Urinary bladder (tissue), 4 donors: Measurements from ENCODE around the gene ADH6. TPM values are rescaled to one million over a fixed set of nuclear protein-coding genes. Genes with fewer than 3 reads are reported as not detected.
"Not testable (repeated sequence)": the region's sequence is repeated elsewhere in the genome, so short reads cannot be mapped to it uniquely, and the experiment has no call there.

Experiments used
- DNase-seq: peaks from one replicate; pipeline ENCODE4 v3.0.0-alpha.2; 2015; ENCODE audit errors: extremely low spot score
- H3K27ac ChIP-seq: one replicate; pipeline ENCODE4 v1.5.1; 2013; ENCODE audit warnings: low read depth, mild to moderate bottlenecking, moderate library complexity
- H3K36me3 ChIP-seq: one replicate; pipeline ENCODE4 v1.6.1; 2013; ENCODE audit warnings: mild to moderate bottlenecking, moderate library complexity; ENCODE audit not compliant: insufficient read depth
- H3K4me1 ChIP-seq: one replicate; pipeline ENCODE4 v1.6.1; 2013; ENCODE audit warnings: mild to moderate bottlenecking, moderate library complexity; ENCODE audit not compliant: insufficient read depth
- H3K4me3 ChIP-seq: one replicate; pipeline ENCODE4 v1.5.1; 2013; ENCODE audit warnings: low read depth, low read length
- WGBS: extraction: QIAGEN DNeasy Blood & Tissue Kit; methylation state at CpG from one replicate; pipeline ENCODE4 v1.1.7; 2013; 5-methylcytosine and 5-hydroxymethylcytosine counted together
- polyA plus RNA-seq: library from polyadenylated mRNA; stranded (reverse); fragments of 200-250 nt; gene quantifications from one replicate; pipeline ENCODE4 v1.2.3, GENCODE V29; 2013
- total RNA-seq: library from RNA; depleted of rRNA; stranded (reverse); fragments of >200 nt; gene quantifications from one replicate; pipeline ENCODE4 v1.2.3, GENCODE V29; 2014
- donor health status: healthy with polysubstance abuse.
- donor health status: healthy.

The ADH6 gene
- total and polyA plus RNA-seq, 2 donors: 0.05 to 0.28 TPM

DNA sequence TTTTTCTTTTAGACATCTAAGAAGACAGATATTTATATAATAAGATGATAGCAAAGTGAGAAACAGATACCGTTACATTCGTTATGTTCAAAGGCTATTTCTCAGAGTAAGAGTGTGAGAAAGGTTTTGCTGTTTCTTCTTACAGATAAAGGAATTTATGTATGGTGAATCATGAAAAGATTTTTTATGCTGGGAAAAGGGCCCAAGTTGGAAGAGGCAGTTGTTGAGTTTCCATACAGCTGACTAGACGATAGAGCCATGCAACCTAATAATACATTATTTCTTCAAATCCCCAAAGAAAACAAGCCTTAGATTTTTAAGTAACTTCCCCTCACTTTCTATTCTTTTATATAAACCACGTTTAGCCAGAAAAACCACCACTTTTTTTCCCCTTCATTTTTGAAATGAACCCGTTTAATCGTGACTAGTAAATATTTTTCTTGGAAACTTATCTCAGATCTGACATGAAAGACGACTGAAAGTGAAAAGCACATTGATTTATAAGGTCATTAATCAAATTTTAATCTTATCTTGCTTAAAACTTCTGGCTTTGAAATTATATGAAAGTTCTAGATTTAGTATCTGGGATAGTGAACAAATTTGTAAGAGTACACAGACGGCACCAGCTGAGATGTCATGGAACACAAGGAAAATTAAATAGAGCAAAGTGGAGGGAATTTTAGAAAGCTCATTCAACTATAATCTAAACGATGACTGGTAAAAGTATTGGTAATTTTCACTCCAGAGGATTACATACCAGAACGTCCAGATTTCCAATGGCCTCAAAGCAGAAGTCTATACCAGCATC is 10.9 kb downstream of the ADH6 start:
- Histone ChIP-seq H3K4me1 (no peaks in the 10 kb centered on the region), H3K36me3 (no peaks in the 10 kb centered on the region), H3K27ac (no peak overlapping the region), H3K4me3 (no peak overlapping the region)
- no peak for DNase-seq
- WGBS: 21% methylated on average over 10 of the region's 10 CpGs

DNA sequence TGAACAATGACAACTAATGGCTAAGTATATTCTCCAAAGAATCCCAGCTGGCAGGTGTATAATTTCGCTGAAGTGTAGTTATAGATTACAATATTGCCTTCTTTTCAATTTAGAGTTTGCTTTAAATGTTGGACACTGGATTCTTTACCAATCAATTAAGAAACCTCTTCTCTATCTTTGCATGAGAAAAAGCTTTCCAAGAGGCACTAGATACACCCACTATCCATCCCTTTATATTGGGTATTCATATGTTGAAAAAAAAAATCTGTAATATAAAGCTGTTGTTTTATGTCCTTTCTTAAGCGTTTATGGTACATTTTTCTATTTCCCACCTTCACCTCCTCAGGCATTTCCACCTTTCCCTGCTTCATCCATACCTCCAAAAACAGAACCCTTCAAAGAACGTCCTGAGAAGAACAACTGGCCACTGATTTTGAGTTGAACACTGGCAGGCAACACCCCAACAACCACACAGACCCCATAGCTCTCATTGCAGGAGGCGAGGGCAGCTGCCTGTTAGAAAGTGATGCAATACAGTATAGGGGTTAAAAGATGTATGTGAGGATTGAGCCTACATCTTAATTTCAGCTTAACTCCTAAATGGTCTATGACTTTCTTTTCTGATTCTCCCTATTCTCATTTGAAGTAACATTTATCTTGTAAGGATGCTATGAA is 11.8 kb downstream of the ADH6 start:
- 73% methylated on average over 4 of the region's 4 CpGs for WGBS
- no peak for DNase-seq
- H3K4me1 ChIP-seq: no peaks in the 10 kb centered on the region
- H3K4me3 ChIP-seq: no peak overlapping the region
- no peaks in the 10 kb centered on the region for H3K36me3 ChIP-seq
- no peak overlapping the region for H3K27ac ChIP-seq

DNA sequence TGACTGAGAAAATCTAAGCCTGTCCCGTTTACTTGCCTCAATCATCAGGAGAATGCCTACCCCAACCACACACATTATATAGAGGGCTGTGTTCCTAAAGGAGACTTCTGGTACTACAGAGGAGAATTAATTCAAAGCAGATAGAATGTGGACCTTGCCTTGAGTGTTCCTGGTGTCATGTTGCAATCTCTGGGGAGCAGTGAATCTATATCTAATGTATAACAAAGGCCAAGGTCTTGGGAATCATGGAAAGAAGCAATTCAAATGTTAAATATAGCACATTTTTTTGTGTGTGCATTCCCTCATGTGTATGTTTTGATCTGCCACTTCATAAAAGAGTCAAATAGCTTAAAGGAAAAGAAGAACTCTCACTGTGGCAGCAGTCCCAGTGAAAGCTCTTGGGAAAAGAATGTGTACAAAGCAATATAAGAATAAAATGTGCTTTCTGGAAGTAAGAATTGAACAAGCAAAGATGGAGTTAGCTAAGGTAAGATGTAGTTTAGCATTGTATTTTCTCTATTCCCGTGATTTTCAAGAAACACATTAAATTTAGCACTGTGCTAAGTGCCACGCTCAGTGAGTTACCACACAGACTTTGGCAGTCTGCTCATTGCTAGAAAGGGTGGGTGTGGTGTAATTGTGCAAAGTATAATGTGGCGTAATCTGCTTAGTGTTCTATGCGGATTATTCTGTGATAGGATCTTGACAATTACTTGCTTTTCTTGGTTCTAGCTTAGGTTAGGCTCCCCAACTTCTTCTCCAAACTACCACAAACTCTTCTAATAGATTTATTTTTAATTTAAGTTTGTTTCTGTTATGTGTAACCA is 13.7 kb downstream of the ADH6 start:
- Histone ChIP-seq H3K36me3 (no peaks in the 10 kb centered on the region), H3K4me1 (no peaks in the 10 kb centered on the region), H3K27ac (no peak overlapping the region), H3K4me3 (no peak overlapping the region)
- 54% methylated on average over 5 of the region's 5 CpGs for WGBS
- no peak for DNase-seq

DNA sequence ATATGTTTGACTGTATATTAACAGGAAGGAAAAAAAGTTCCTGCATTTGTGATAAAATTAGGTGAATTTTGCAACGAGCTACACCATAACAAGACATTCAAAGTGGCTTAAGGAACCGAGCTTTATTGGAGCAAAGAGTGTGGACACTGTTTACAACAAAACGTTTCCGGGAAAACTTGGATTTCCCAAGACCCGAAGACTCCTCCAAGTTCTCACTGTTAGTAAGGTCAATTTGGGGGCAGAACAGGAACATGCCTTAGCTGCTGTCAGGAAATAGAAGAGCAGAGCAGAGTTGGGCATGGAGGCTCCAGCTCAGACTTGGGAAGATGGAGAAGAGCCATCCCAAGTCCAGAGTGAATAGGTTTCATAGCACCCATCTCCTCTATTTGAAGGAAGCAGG is 16.5 kb downstream of the ADH6 start:
- no peak for DNase-seq
- no peaks in the 10 kb centered on the region for H3K4me1 ChIP-seq

DNA sequence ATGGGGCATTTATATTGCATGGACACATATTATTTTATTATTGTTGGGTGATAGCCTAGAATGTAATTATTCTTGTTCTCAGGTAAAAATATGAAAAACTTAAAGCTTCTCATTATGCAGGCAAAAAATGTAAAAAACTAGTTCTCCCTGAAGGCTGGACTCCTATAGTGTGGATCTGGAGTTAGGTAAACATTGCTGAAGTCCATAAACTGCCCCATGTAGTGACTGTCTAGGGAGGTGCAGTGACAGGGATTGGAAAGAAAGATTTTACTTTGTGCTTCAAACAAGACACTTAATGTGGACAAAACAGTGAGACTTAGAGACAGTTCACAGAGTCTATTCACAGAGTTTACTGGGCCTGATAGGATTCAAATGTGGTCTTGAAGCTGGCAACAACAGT is 17.0 kb downstream of the ADH6 start:
- Histone ChIP-seq H3K4me3 (no peak overlapping the region), H3K4me1 (no peaks in the 10 kb centered on the region), H3K36me3 (no peaks in the 10 kb centered on the region), H3K27ac (no peak overlapping the region)
- no peak for DNase-seq

More for the DNA sequence above, 16.5 kb downstream of the ADH6 start:
- 38% methylated on average over 5 of the region's 5 CpGs for WGBS
- Histone ChIP-seq H3K4me3 (no peak overlapping the region), H3K36me3 (no peaks in the 10 kb centered on the region), H3K27ac (no peak overlapping the region)

DNA sequence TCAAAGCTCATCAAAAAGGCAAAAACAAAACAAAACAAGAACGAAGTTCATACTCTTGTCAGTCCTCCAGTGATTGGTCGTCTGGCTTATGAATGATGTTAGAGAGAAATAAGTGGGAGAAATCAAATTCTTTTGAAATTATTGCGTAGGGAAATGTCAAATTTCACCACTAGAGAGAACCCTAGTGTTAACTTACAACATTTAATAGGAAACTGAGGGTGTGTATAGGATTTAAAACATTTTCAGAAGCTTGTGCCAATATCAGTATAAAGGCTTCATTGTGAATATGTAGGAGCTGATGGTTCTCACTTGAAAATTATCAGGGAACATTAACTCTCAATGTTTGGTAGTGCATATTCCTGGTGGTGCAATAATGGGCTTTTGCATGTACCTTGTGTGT is 17.4 kb downstream of the ADH6 start:
- Histone ChIP-seq H3K36me3 (no peaks in the 10 kb centered on the region), H3K27ac (no peak overlapping the region), H3K4me1 (no peaks in the 10 kb centered on the region), H3K4me3 (no peak overlapping the region)
- WGBS: 52% methylated on average over 3 of the region's 3 CpGs
- no peak for DNase-seq

DNA sequence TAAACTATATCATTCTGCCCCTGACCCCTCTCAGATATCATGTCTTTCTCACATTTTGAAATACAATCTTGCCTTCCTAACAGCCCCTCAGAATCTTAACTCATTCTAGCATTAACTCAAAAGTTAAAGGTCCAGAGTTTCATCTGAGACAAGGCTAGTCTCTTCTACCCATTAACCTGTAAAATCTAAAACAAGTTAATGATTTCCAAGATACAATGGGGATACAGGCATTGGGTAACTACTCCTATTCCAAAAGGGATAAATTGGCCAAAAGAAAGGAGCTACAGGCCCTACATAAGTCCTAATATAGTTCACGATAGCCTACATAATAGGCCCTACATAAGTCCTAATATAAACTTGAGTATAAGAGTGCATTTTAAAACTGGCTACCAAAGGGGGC is 18.9 kb downstream of the ADH6 start:
- Histone ChIP-seq H3K36me3 (no peaks in the 10 kb centered on the region), H3K4me3 (no peak overlapping the region), H3K27ac (no peak overlapping the region), H3K4me1 (no peaks in the 10 kb centered on the region)
- 97% methylated on average over 1 of the region's 1 CpG for WGBS
- no peak for DNase-seq

DNA sequence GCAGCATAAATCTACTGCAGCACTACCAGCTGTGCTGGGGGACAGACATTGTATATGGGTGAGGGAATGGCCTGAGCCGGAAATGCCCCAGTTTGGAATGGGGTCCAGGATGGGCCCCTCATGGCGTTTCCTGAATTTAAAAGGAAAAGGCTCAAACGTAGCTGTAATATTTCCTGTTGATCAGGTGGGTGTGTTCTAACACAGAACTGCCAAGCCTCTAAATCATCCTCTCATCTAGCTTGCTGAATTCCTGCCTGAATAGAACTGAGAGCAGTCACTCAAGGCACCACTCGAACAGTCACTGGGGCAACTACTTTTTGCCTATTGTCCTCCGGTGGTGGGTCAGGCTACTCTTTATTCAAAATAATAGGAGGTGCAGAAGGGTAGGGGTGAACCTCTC is 28.7 kb downstream of the ADH6 start:
- H3K4me3 ChIP-seq: no peak overlapping the region
- H3K36me3 ChIP-seq: no peaks in the 10 kb centered on the region
- 68% methylated on average over 5 of the region's 5 CpGs for WGBS
- H3K4me1 ChIP-seq: no peaks in the 10 kb centered on the region
- no peak overlapping the region for H3K27ac ChIP-seq
- no peak for DNase-seq

DNA sequence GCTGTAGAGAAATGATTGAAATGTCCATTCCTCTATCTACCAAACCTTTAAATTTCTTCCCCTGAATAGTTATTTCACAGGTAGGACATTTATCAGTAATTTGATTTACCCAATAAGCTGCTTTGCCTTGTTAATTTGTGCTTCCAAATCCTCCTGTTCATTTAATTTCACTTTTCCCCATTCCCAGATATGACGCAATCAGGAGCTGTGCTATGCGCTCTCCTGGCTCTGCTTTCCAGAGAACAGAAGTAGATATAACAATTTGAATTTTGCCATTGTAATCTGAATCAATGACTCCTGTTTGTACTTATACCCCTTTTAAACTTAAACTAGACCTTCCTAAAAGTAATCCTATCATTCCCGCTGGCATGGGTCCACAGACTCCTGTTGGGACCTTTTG is 29.1 kb downstream of the ADH6 start:
- H3K4me1 ChIP-seq, H3K4me3 ChIP-seq, H3K36me3 ChIP-seq, H3K27ac ChIP-seq, DNase-seq: not testable (repeated sequence)
- 87% methylated on average over 3 of the region's 3 CpGs for WGBS

DNA sequence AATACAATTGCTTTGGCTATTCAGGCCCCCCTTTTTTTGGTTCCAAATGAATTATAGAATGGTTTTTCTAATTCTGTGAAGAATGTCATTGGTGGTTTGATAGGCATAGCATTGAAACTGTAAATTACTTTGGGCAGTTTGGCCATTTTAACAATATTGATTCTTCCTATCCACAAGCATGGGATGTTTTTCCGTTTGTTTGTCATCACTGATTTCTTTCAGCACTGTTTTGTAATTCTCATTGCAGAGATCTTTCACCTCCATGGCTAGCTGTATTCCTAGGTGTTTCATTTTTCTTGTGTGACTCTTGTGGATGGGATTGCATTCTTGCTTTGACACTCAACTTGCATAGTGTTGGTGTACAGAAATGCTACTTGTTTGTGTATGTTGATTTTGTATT is 33.0 kb downstream of the ADH6 start:
- no peak overlapping the region for H3K4me3 ChIP-seq
- H3K4me1 ChIP-seq: no peaks in the 10 kb centered on the region
- no peaks in the 10 kb centered on the region for H3K36me3 ChIP-seq
- 86% methylated on average over 1 of the region's 1 CpG for WGBS
- H3K27ac ChIP-seq: no peak overlapping the region
- no peak for DNase-seq

DNA sequence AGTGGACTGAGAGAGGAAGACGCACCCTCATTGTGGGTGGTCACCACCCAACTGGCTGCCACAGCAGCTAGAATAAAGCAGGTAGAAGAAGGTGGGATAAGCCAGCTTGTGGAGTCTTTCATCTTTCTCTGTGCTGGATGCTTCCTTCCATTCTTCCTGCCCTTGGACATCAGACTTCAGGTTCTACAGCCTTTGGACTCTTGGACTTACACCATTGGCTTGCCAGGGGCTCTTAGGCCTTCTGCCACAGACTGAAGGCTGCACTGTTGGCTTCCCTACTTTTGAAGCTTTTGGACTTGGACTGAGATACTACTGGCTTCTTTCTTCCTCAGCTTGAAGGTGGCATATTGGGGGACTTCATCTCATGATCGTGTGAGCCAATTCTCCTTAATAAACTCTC is 33.5 kb downstream of the ADH6 start:
- H3K4me1 ChIP-seq: no peaks in the 10 kb centered on the region
- WGBS: 97% methylated on average over 2 of the region's 2 CpGs
- no peak overlapping the region for H3K4me3 ChIP-seq
- no peak for DNase-seq
- H3K36me3 ChIP-seq: no peaks in the 10 kb centered on the region
- no peak overlapping the region for H3K27ac ChIP-seq

DNA sequence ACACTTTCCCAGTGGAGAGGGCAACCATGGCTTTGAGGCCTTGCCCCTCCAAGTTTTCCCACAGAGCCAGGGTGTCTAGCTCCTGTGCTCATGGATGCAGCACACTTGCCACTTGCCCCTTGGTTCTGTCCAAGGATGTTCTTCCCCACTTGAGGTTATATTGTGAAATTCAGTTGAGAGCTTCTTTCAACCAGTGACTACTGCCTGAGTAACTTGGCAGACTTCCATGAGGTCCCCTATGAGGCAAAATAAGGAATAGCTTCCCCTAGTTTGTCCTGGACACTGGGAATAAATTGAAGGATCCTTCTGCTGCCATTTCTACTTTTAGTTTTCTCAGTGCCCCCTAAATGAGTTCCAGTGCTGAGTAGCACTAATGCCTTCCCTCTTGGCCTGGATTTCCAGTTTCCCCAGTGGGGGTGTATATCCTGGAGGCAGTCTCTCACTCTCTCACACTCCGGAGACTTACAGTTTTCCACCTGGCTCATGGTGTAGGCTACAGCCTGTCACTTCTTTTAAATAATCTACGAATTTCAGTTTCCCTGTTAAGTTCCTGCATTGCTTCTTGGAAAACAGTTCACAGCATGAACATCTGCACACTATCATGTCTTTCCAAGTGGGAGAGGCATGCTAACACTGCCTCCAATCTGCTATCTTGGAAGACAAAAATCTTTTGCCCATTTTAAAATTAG is 38.5 kb downstream of the ADH6 start:
- Histone ChIP-seq H3K4me3 (no peak overlapping the region), H3K27ac (no peak overlapping the region), H3K4me1 (no peaks in the 10 kb centered on the region), H3K36me3 (no peaks in the 10 kb centered on the region)
- WGBS: 34% methylated on average over 2 of the region's 2 CpGs
- no peak for DNase-seq

DNA sequence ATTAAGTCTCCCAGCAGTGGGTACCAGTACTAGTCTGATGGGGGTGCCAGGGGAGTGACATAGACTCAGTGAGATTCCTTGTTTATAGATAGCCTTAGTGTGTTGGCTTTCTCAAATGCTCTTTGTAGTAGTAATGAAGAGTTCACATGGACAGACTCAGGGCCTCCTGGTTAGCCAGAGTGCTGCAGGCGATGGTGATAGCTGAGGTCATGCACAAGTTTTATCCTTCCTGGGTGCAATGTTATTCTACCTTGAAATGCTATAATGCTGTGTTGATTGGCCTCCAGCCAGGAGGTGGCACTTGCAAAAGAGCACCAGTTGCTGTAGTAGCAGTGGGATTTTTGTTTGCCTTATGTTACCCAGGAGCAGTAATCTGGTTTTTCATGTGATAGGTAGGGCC is 39.4 kb downstream of the ADH6 start:
- no peak overlapping the region for H3K27ac ChIP-seq
- no peaks in the 10 kb centered on the region for H3K4me1 ChIP-seq
- no peak overlapping the region for H3K4me3 ChIP-seq
- no peaks in the 10 kb centered on the region for H3K36me3 ChIP-seq
- DNase-seq: no peak
- WGBS: 84% methylated on average over 1 of the region's 1 CpG
